ENCODE data around the gene TMEM128. TPM values are rescaled to one million over a fixed set of nuclear protein-coding genes. Genes with fewer than 3 reads are reported as not detected.

TMEM128 gene
- total and polyA plus RNA-seq, 2 of the 13 experiments (the other 11 are each of a cell fraction or from before 2014, with no cell fraction given), result 19.4 to 27.9 TPM

DNA sequence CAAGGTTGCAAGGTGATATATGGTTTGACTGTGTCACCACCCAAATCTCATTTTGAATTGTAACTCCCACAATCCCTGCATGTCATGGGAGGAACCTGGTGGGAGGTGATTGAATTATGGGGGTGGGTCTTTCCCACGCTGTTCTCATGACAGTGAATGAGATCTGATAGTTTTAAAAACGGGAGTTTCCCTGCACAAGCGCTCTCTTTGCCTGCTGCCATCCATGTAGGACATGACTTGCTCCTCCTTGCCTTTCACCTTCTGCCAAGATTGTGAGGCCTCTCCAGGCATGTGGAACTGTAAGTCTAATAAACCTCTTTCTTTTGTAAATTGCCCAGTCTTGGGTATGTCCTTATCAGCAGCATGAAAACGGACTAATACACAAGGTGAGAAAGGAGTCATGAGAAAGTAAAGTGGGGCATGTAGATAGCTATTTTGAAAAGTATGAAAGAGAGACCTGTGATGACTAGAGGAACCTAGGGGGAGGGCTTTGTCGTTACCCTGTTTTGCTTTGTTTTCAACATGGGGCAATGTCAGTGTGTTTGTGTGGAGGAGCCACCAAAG lies 48.3 kb upstream of the TMEM128 start:
- in situ Hi-C loops (cut with HindIII; ENCODE audit: extremely low pct_ligation_motif_present, low pct_unique_long_range_greater_than_20kb), result no loop called here
- Histone ChIP-seq H3K27me3 (ENCODE audit: control insufficient read depth in 1 of 2, insufficient read depth in 2 of 2, low read length in 2 of 2) (no peaks in the 10 kb centered on the region), H2AFZ (ENCODE audit: low read length) (no peak overlapping the region), H3K27ac (ENCODE audit: extremely low read length, insufficient read depth, low read length) (no peak overlapping the region), H3K9ac (ENCODE audit: insufficient read depth, low read depth, low read length) (no peak overlapping the region), H3K4me3 (replicated peaks in 1 of 3; ENCODE audit: insufficient read depth in 1 of 3, low read depth in 2 of 3, low read length in 3 of 3) (no peak overlapping the region), H3K4me1 (ENCODE audit: insufficient read depth, low read length) (peaks cover 13% of the 10 kb centered on the region), H4K20me1 (ENCODE audit: insufficient read depth, low read length) (no peaks in the 10 kb centered on the region), H3K79me2 (ENCODE audit: insufficient read depth, low read length) (peaks cover 27% of the 10 kb centered on the region), H3K4me2 (ENCODE audit: low read depth, low read length) (no peak overlapping the region), H3K9me3 (ENCODE audit: low read length) (no peaks in the 10 kb centered on the region), H3K36me3 (replicated peaks in 1 of 2; ENCODE audit: control insufficient read depth in 1 of 2, insufficient read depth in 2 of 2, low read length in 2 of 2) (peaks cover 2 to 4% of the 10 kb centered on the region in 2 experiments; a peak in 2 of 5 replicates)
- CTCF ChIA-PET (ENCODE audit: low intra/inter-chr PET ratio, low total read pairs), result no interaction called here
- DNase-seq (ENCODE audit: low spot score) (no peak), FAIRE-seq (no peak), ATAC-seq (no peak)
- TF ChIP-seq ZBTB7B (CRISPR knock-in tag; IDR thresholded peaks at IDR 0.05) (no peak), ZNF431 (CRISPR knock-in tag; IDR thresholded peaks at IDR 0.05; ENCODE audit: borderline replicate concordance, low read depth) (0 out of 2 replicates have a peak, but pooled peaks have one; percentile 54)
- POLR2A ChIA-PET, result no interaction called here
- 100% methylated on average over 5 of the region's 5 CpGs for WGBS (ENCODE audit: low lambda C conversion rate)
- intact Hi-C loops (cut with micrococcal nuclease; ENCODE audit: unreplicated experiment), result no loop called here
- no TSS peak for BruUV-seq (replicated peaks)

DNA sequence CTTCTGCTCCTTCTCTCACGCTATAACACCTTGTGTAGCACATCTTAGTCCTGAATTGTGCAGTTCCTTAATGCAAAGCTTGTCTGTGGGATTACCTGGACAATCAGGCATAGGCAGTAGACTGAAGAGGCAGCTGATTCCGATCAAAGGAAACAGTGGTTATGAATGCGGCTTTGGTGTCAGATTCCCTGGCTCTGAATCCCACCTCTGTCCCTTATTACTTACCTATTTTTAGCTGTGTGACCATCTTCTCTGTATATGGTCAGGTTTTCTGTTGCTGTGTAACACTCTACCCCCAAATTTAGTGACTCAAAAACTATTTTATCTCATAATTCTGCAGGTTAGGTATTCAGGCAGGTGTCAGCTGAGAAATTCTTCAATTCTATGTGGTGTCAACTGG lies 45.3 kb upstream of the TMEM128 start:
- Histone ChIP-seq H3K4me3 (replicated peaks in 1 of 3; ENCODE audit: insufficient read depth in 1 of 3, low read depth in 2 of 3, low read length in 3 of 3) (no peak overlapping the region), H3K4me1 (ENCODE audit: insufficient read depth, low read length) (peaks cover 25% of the 10 kb centered on the region), H3K36me3 (replicated peaks in 1 of 2; ENCODE audit: control insufficient read depth in 1 of 2, insufficient read depth in 2 of 2, low read length in 2 of 2) (peaks cover 0 to 2% of the 10 kb centered on the region in 2 experiments; a peak in 1 of 5 replicates), H3K9ac (ENCODE audit: insufficient read depth, low read depth, low read length) (no peak overlapping the region), H3K79me2 (ENCODE audit: insufficient read depth, low read length) (peaks cover 53% of the 10 kb centered on the region), H3K4me2 (ENCODE audit: low read depth, low read length) (no peak overlapping the region), H3K27ac (ENCODE audit: extremely low read length, insufficient read depth, low read length) (no peak overlapping the region), H4K20me1 (ENCODE audit: insufficient read depth, low read length) (peaks cover 3% of the 10 kb centered on the region; the same call in 1 of the 2 replicates), H2AFZ (ENCODE audit: low read length) (no peak overlapping the region), H3K9me3 (ENCODE audit: low read length) (no peaks in the 10 kb centered on the region), H3K27me3 (ENCODE audit: control insufficient read depth in 1 of 2, insufficient read depth in 2 of 2, low read length in 2 of 2) (no peaks in the 10 kb centered on the region; a peak in 1 of 5 replicates)
- WGBS (ENCODE audit: low lambda C conversion rate), result 92% methylated on average over 3 of the region's 3 CpGs
- no TSS peak for BruUV-seq (replicated peaks)
- TF ChIP-seq ZNF24 (IDR thresholded peaks at IDR 0.05) (no peak), ZNF614 (CRISPR knock-in tag; IDR thresholded peaks at IDR 0.05; ENCODE audit: borderline replicate concordance) (no peak), ZNF740 (CRISPR knock-in tag; IDR thresholded peaks at IDR 0.05) (no peak), ZNF780A (CRISPR knock-in tag; IDR thresholded peaks at IDR 0.05) (no peak), DNMT1 (CRISPR knock-in tag; IDR thresholded peaks at IDR 0.05) (no peak), ZNF430 (CRISPR knock-in tag; IDR thresholded peaks at IDR 0.05) (no peak), NKX3-1 (CRISPR knock-in tag; IDR thresholded peaks at IDR 0.05) (no peak), ZBTB8A (CRISPR knock-in tag; IDR thresholded peaks at IDR 0.05; ENCODE audit: borderline replicate concordance, low read depth) (no peak), GLMP (CRISPR knock-in tag; IDR thresholded peaks at IDR 0.05; ENCODE audit: borderline replicate concordance) (no peak)
- ATAC-seq, result no peak
- POLR2A ChIA-PET, result no interaction called here
- no peak for DNase-seq (ENCODE audit: low spot score)
- in situ Hi-C loops (cut with HindIII; ENCODE audit: extremely low pct_ligation_motif_present, low pct_unique_long_range_greater_than_20kb), result loop anchor here (5.0 kb wide), 2 partner anchors 34 to 36 kb away; no protein-coding TSS in a partner anchor
- CTCF ChIA-PET (ENCODE audit: low intra/inter-chr PET ratio, low total read pairs), result no interaction called here
- intact Hi-C loops (cut with micrococcal nuclease; ENCODE audit: unreplicated experiment), result no loop called here
- no peak for FAIRE-seq

Measured in HepG2 (cell line).